DND-41 (cell line): ENCODE measurements around the gene TEKT3.

Experiments used
- ATAC-seq: fragments of 200-7000 bp; cut with Tn5 transposase; 3 replicates; pipeline ENCODE4 v1.9.1; 2021; ENCODE audit warnings: low read depth; ENCODE audit not compliant: insufficient read depth
- DNase-seq: peaks from one replicate; pipeline ENCODE4 v3.0.0-alpha.2; 2020
- H2AFZ ChIP-seq: 2 replicates; pipeline ENCODE4 v1.6.0; 2012; ENCODE audit warnings: low read depth, low read length
- H3K27ac ChIP-seq: 2 replicates; pipeline ENCODE4 v1.5.1; 2012; ENCODE audit warnings: low read length, inconsistent platforms
- H3K27me3 ChIP-seq: fragments of 200-600 bp; sonication (generic); 2 replicates; pipeline ENCODE4 v1.6.0; 2012; ENCODE audit warnings: low read length, mild to moderate bottlenecking, inconsistent platforms; ENCODE audit not compliant: insufficient read depth, poor library complexity
- H3K36me3 ChIP-seq: 2 replicates; pipeline ENCODE4 v1.5.1; 2012; ENCODE audit warnings: low read length, inconsistent platforms; ENCODE audit not compliant: insufficient read depth
- H3K4me1 ChIP-seq: 2 replicates; pipeline ENCODE4 v1.5.1; 2012; ENCODE audit warnings: mild to moderate bottlenecking, low read length; ENCODE audit not compliant: insufficient read depth
- H3K4me2 ChIP-seq: 2 replicates; pipeline ENCODE4 v1.6.0; 2012; ENCODE audit warnings: mild to moderate bottlenecking, moderate library complexity, low read length, inconsistent platforms; ENCODE audit not compliant: insufficient read depth
- H3K4me3 ChIP-seq, 2 experiments: fragments of 200-600 bp in 1 of 2; shearing (Covaris generic) in 1 of 2; 2 replicates each; pipeline ENCODE4 v1.5.1; 2012 to 2016; ENCODE audit warnings: inconsistent platforms in 2 of 2, low read length in 2 of 2, mild to moderate bottlenecking in 2 of 2, low read depth in 1 of 2, moderate library complexity in 1 of 2
- H3K79me2 ChIP-seq: 2 replicates; pipeline ENCODE4 v1.6.0; 2012; ENCODE audit warnings: low read length, inconsistent platforms; ENCODE audit not compliant: insufficient read depth
- H3K9ac ChIP-seq: 2 replicates; pipeline ENCODE4 v1.6.0; 2012; ENCODE audit warnings: low read depth, mild to moderate bottlenecking, inconsistent platforms, low read length, moderate library complexity
- H3K9me3 ChIP-seq: 2 replicates; pipeline ENCODE4 v1.5.1; 2012; ENCODE audit warnings: low read length, moderate library complexity, mild to moderate bottlenecking, inconsistent platforms; ENCODE audit not compliant: insufficient read depth, severe bottlenecking
- H4K20me1 ChIP-seq: 2 replicates; pipeline ENCODE4 v1.6.0; 2012; ENCODE audit warnings: low read length; ENCODE audit not compliant: insufficient read depth
- CTCF ChIP-seq: IDR thresholded peaks from 2 replicates; pipeline ENCODE4 v1.5.1; 2012; ENCODE audit warnings: borderline replicate concordance, low read length, moderate library complexity, mild to moderate bottlenecking; ENCODE audit not compliant: poor library complexity, severe bottlenecking; ENCODE audit errors: extremely low read depth
- EZH2 ChIP-seq: IDR thresholded peaks from 3 replicates; pipeline ENCODE4 v1.6.1; 2012; ENCODE audit warnings: borderline replicate concordance, low read depth, mild to moderate bottlenecking, moderate library complexity, low read length, inconsistent platforms; ENCODE audit not compliant: severe bottlenecking

TEKT3 gene

GRCh38 chr17:15346066-15346595 lies 4.7 kb upstream of the TEKT3 start:
- no peak for TF ChIP-seq CTCF
- TF ChIP-seq EZH2 = no peak
- no peak overlapping the region for H3K27ac ChIP-seq
- H3K79me2 ChIP-seq = no peaks in the 10 kb centered on the region
- H3K4me3 ChIP-seq = no peak overlapping the region
- no peak overlapping the region for H3K4me2 ChIP-seq
- H3K9me3 ChIP-seq = no peaks in the 10 kb centered on the region
- H4K20me1 ChIP-seq = no peaks in the 10 kb centered on the region
- no peak for DNase-seq
- no peak overlapping the region for H3K9ac ChIP-seq
- no peaks in the 10 kb centered on the region for H3K36me3 ChIP-seq
- H2AFZ ChIP-seq = no peak overlapping the region
- H3K27me3 ChIP-seq = peaks cover 16% of the 10 kb centered on the region
- no peak for ATAC-seq
- no peaks in the 10 kb centered on the region for H3K4me1 ChIP-seq

DNA sequence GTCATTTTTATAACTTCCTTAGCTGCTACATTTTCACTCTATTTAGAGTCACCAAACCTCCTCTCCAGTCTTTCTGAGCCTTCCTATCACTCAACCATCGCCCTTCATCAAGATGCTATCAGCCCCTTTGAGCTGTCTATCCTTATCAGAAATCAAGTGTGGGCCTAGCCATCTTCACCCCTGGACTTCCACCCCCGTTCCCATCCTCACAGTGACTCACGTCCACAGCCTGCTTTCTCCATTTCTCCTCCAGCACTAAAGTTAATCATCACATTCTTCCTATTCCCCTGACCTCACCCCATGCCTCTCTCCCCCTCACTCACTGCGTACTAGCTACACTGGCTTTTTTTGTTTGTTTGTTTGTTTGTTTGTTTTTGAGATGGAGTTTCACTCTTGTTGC lies 2.4 kb upstream of the TEKT3 start:
- TF ChIP-seq CTCF (no peak), EZH2 (no peak)
- Histone ChIP-seq H2AFZ (no peak overlapping the region), H3K4me1 (no peaks in the 10 kb centered on the region)

DNA sequence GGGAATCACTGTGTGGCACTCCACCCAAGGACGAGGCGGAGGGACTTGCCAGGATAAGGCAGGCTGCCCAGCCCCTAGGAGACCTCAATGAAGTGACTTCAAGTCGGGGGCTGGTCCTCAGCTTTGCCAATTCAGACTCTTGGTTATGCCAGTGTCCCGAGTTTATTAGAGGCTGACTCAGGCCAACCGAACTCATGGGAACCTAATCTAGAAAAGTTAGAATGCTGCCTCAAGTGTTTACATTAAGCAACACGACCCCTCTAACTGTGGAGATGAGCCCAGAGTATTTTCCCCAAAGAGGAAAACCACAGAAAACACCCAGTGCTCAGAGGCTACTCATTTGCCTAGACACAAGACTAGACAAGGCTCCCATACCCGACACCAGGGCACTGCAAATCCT lies 1.1 kb upstream of the TEKT3 start:
- Histone ChIP-seq H3K4me2 (no peak overlapping the region), H3K36me3 (no peaks in the 10 kb centered on the region), H3K27me3 (peaks cover 16% of the 10 kb centered on the region), H3K9me3 (no peaks in the 10 kb centered on the region), H3K4me3 (no peak overlapping the region), H3K79me2 (no peaks in the 10 kb centered on the region), H3K27ac (no peak overlapping the region), H3K4me1 (no peaks in the 10 kb centered on the region), H2AFZ (no peak overlapping the region), H3K9ac (no peak overlapping the region), H4K20me1 (no peaks in the 10 kb centered on the region)
- TF ChIP-seq CTCF = no peak
- peak; percentile 5 for TF ChIP-seq EZH2
- no peak for DNase-seq
- no peak for ATAC-seq

More for the DNA sequence above, 2.4 kb upstream of the TEKT3 start:
- no peaks in the 10 kb centered on the region for H4K20me1 ChIP-seq
- no peak overlapping the region for H3K27ac ChIP-seq
- DNase-seq = no peak
- H3K9me3 ChIP-seq = no peaks in the 10 kb centered on the region
- H3K79me2 ChIP-seq = no peaks in the 10 kb centered on the region
- H3K4me2 ChIP-seq = no peak overlapping the region
- H3K4me3 ChIP-seq = no peak overlapping the region
- no peak for ATAC-seq
- peaks cover 16% of the 10 kb centered on the region for H3K27me3 ChIP-seq
- no peaks in the 10 kb centered on the region for H3K36me3 ChIP-seq
- H3K9ac ChIP-seq = no peak overlapping the region

DNA sequence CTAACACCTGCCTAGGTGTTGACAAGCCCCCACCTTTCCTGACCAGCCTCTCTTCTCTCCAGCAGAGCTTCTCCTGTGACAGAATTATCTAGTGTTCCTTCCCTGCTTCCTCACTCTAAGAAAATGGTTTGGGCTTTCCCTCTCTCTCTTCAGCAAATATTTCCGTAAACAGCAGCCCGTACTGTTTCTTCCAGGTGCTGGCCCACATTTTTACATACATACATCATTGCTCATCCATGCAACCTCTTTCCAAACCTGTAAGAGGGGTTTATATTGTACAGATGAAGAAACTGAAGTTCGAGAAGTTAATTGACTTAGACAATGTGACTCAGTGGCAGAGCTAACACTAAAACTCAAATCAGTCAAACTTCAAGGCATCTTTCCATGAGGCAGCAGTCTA lies 569 bp upstream of the TEKT3 start:
- no peak for DNase-seq

More for the DNA sequence above, 569 bp upstream of the TEKT3 start:
- Histone ChIP-seq H3K36me3 (no peaks in the 10 kb centered on the region), H4K20me1 (no peaks in the 10 kb centered on the region), H3K4me3 (no peak overlapping the region), H3K9ac (no peak overlapping the region), H2AFZ (no peak overlapping the region), H3K27me3 (peaks cover 16% of the 10 kb centered on the region), H3K9me3 (no peaks in the 10 kb centered on the region), H3K4me2 (no peak overlapping the region), H3K27ac (no peak overlapping the region), H3K4me1 (no peaks in the 10 kb centered on the region), H3K79me2 (no peaks in the 10 kb centered on the region)
- ATAC-seq = no peak
- TF ChIP-seq EZH2 (no peak), CTCF (no peak)
